Neutrophil (primary cell): Measurements from ENCODE around the gene DNAJC17.

Experiments
- H3K27ac ChIP-seq: fragments of 200-600 bp; sonication (generic); 2 replicates; pipeline ENCODE4 v1.5.1; 2016; ENCODE audit warnings: mild to moderate bottlenecking, moderate library complexity
- H3K27me3 ChIP-seq: fragments of 200-600 bp; sonication (generic); 2 replicates; pipeline ENCODE4 v1.6.0; 2016; ENCODE audit warnings: mild to moderate bottlenecking
- H3K36me3 ChIP-seq: fragments of 200-600 bp; sonication (generic); 2 replicates; pipeline ENCODE4 v1.5.1; 2017
- H3K4me1 ChIP-seq, 2 experiments: fragments of 200-600 bp in 1 of 2; sonication (generic) in 1 of 2; 1 replicate in 1 of 2; 2 replicates in 1 of 2; pipeline versions ENCODE4 v1.5.1 to v1.6.1; 2013 to 2016; ENCODE audit warnings: low read depth in 1 of 2, low read length in 1 of 2, mild to moderate bottlenecking in 1 of 2, moderate library complexity in 1 of 2; ENCODE audit not compliant: control insufficient read depth in 1 of 2, insufficient read depth in 1 of 2
- H3K4me3 ChIP-seq, 2 experiments: fragments of 200-600 bp in 1 of 2; sonication (generic) in 1 of 2; 1 replicate in 1 of 2; 2 replicates in 1 of 2; pipeline ENCODE4 v1.5.1; 2013 to 2016; ENCODE audit warnings: low read depth in 1 of 2, low read length in 1 of 2, mild to moderate bottlenecking in 1 of 2, moderate library complexity in 1 of 2
- H3K9me3 ChIP-seq: fragments of 200-600 bp; sonication (generic); 2 replicates; pipeline ENCODE4 v1.5.1; 2016
- CTCF ChIP-seq: fragments of 200-600 bp; sonication (generic); IDR thresholded peaks from 2 replicates; pipeline ENCODE4 v1.5.1; 2016; ENCODE audit warnings: antibody characterized with exemption

DNAJC17 gene

GRCh38 chr15:40754883-40755811 lies 52.1 kb downstream of the DNAJC17 start, which contains the start of gene RMDN3:
Gene RMDN3 (minus strand): TSS chr15:40755254. CDS start chr15:40754783, 471 bp downstream.
- Histone ChIP-seq H3K4me3 (peak within 1 kb of the TSS; percentile 68 to 82), H3K27ac (peak within 1 kb of the TSS; percentile 52), H3K4me1 (peaks cover 16% of the 10 kb centered on the region in 2 experiments), H3K27me3 (no peaks in the 10 kb centered on the region), H3K36me3 (peaks cover 14% of the 10 kb centered on the region), H3K9me3 (no peaks in the 10 kb centered on the region)
- TF ChIP-seq CTCF = peak; percentile 49

- Histone ChIP-seq H3K9me3 (no peaks in the 10 kb centered on the region), H3K4me1 (peaks cover 16% of the 10 kb centered on the region in 2 experiments), H3K4me3 (peak overlapping the region; percentile 68 to 82), H3K27ac (peak overlapping the region; percentile 52), H3K36me3 (peaks cover 14% of the 10 kb centered on the region), H3K27me3 (no peaks in the 10 kb centered on the region)
- TF ChIP-seq CTCF = no peak
These were observed 52.7 kb downstream of the DNAJC17 start for GRCh38 chr15:40754574-40754882.

GRCh38 chr15:40751745-40752144 lies 55.5 kb downstream of the DNAJC17 start:
- no peak for TF ChIP-seq CTCF
- H3K36me3 ChIP-seq = peaks cover 14% of the 10 kb centered on the region
- peaks cover 24 to 29% of the 10 kb centered on the region in 2 experiments for H3K4me1 ChIP-seq
- no peak overlapping the region for H3K4me3 ChIP-seq
- no peaks in the 10 kb centered on the region for H3K27me3 ChIP-seq
- no peak overlapping the region for H3K27ac ChIP-seq
- no peaks in the 10 kb centered on the region for H3K9me3 ChIP-seq

GRCh38 chr15:40750885-40751284 lies 56.4 kb downstream of the DNAJC17 start:
- Histone ChIP-seq H3K4me3 (no peak overlapping the region), H3K9me3 (no peaks in the 10 kb centered on the region), H3K27ac (no peak overlapping the region), H3K36me3 (peaks cover 14% of the 10 kb centered on the region), H3K4me1 (peaks cover 24 to 30% of the 10 kb centered on the region in 2 experiments), H3K27me3 (no peaks in the 10 kb centered on the region)
- no peak for TF ChIP-seq CTCF

- H3K36me3 ChIP-seq = peaks cover 23% of the 10 kb centered on the region
- H3K9me3 ChIP-seq = no peaks in the 10 kb centered on the region
- H3K4me3 ChIP-seq = no peak overlapping the region
- H3K4me1 ChIP-seq = peaks cover 14 to 17% of the 10 kb centered on the region in 2 experiments
- H3K27ac ChIP-seq = no peak overlapping the region
- H3K27me3 ChIP-seq = no peaks in the 10 kb centered on the region
- no peak for TF ChIP-seq CTCF
These were observed 58.1 kb downstream of the DNAJC17 start for GRCh38 chr15:40749151-40749630.
